GM21717 (cell line): ENCODE results near the gene IPCEF1.
A peak's percentile ranks its signal among the peaks of the same experiment; 100 is the strongest.

Source experiments
- ATAC-seq: cut with Tn5 transposase; IDR thresholded peaks from one replicate; pipeline ENCODE4 v1.9.1; 2021; ENCODE audit warnings: mild to moderate bottlenecking, moderate library complexity; ENCODE audit not compliant: unreplicated experiment

IPCEF1 gene

DNA sequence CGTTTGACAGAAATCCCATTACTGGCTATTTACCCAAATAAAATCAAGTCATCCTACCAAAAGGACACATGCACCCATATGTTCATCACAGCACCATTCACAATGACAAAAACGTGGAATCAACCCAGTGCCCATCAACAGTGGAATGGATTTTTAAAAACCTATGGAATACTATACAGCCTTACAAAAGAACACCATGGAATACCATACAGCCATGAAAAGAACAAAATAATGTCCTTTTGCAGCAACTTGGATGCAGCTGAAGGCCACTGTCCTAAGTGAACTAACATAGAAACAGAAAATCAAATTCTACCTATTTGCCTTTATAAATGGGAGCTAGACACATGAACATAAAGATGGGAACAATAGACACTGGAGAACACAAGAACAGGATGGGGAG is 17.4 kb upstream of the IPCEF1 start:
- ATAC-seq = no peak

DNA sequence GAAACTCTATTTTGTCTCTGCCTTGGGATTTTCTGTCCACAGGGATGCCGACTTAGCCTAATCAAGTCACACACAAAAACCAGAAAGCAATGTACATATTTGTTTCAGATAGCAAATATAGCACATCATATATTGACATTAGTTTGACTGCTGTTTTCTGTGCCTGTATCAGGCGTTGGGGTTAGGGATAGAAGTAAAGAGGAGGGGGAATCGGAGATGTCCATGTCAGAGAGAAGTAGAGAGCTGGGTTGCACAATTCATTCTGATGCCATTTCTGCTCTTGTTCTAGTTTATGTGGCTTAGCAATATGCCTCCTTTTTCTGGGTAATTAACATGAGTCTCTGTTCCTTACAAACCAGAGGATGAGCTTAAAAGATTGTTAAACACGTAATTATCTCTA is 14.7 kb upstream of the IPCEF1 start:
- ATAC-seq = no peak

DNA sequence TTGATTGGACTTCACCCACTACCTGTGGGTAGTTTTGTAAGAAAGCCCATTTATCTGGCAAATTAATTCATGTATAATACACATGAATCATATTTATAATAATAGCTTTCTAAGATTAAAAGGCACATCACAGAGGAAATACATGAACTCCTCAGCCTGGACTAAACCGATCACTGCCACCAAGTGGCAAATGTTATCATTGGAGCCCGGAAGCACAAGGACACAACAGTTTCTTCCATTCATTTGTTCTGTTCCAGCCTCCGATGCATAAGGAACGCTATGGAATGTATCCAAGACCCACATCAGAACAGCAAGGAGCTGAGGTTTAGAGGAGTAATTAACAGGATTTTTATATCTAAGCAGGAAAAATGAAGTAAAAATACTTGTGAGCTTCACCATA is 13.9 kb upstream of the IPCEF1 start:
- ATAC-seq = peak; percentile 68

DNA sequence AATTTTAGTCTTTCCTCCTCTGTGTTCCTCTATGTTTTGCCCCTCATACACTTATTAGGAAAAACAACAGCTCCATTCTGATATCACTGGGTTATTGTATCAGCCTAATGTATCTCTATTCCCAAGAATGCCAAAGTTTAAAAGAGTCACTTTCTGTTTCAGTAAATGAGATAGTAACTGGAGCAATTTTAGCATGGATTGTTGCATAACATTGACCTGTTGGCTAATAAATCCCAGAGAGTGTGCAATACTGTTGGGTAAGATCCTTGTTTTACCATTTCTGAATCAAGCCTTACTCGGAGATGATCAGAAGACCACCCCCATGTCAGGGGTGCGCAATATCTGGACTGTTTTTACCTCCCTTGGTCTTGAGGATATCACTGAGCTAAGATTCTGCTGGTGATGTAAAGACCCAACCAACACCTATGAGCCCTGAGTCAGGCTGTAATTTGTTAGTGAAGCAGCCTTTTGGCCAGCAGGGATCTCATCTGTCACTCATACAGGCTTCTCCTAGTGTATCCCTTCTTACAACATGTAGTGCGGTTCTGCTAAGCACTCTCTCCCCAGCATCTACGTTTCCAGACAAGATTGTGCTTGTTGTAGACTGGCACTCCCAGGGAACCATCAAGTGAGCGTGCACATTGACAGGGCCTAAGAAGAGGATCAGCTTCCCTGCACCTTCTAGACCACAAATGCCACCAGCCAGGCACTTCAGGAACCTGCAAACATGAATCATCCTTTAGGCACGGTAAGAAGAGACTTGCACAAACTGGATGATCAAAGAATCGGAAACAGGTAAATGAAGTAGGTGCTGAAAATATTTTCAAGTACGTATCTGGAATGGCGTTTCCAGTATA is 11.5 kb upstream of the IPCEF1 start:
- no peak for ATAC-seq

DNA sequence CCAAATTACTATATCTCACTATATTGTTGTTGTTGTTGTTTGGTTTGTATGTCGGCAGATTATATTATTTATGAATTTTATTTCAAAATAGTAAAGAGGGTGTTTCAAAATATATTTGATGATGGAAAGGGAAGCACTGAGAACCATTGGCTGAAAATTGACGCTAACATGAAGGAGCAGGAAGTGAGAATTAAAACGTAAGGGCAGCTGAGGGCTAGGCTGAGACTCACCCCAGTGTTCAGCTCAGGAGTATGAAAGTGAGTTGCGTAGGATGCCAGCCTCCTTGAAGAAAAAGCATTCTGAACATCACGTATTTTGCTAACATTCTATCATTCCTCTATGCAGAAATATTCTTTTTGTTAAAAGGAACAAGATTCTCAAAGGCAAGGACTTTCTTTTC is 10.7 kb upstream of the IPCEF1 start:
- ATAC-seq = no peak

DNA sequence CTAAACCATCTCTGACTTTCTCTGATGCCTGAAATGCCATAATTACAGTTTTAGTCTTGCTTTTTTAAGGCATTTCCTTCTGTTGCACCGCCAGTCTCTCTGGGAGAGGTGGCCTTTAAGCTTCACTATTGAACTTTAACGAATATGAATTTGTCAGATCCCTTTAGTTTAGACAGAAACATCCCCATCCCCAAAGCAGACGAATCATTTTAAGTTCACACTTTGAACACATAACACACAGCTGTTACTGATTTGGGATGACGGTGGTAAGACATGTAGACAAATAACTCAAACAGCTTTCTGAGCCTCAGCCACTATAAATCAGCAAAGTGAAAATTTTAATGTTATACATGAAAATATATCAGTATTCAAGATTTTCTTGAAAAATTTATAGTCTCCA is 7.2 kb upstream of the IPCEF1 start:
- ATAC-seq = no peak

DNA sequence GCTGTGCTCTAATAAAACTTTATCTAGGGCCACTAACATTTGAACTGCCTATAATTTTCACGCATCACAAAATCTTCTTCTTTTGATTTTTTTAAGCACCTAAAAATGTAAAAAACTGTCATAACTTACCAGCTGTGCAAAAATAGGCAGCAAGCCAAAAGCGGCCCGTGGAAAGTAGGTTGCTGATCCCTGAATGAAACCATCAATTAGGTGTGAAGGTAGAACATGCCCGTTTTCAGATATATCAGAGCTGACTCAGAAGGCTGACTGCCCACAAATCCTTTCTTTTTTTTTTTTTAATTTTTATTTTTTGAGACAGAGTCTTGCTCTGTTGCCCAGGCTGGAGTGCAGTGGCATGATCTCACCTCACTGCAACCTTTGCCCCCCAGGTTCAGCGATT is 4.9 kb upstream of the IPCEF1 start:
- no peak for ATAC-seq

DNA sequence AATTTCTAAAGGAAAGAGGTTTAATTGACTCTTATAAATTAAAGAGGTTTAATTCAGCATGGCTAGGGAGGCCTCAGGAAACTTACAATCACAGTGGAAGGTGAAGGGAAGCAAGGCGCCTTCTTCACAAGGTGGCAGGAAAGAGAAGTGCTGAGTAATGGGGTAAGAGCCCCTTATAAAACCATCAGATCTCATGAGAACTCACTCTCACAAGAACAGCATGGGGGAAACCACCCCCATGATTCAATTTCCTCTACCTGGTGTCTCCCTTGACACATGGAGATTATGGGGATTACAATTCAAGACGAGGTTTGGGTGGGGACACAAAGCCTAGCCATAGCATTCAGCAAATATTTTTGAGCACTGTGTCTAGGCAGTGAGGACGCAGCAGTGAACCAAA is 3.9 kb upstream of the IPCEF1 start:
- ATAC-seq = no peak

DNA sequence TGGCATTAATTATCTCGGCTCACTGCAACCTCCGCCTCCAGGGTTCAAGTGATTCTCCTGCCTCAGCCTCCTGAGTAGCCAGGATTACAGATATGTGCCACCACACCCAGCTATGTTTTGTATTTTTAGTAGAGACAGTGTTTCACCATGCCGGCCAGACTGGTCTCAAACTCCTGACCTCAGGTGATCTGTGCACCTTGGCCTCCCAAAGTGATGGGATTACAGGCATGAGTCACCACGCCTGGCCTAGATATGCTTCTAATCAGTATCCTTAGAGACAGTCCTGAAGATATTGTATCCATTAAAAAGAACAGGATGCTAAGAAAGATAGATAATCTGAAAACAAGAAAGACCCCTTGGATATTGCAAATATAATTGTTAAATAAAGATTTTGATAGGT is 3.1 kb upstream of the IPCEF1 start:
- ATAC-seq = no peak

DNA sequence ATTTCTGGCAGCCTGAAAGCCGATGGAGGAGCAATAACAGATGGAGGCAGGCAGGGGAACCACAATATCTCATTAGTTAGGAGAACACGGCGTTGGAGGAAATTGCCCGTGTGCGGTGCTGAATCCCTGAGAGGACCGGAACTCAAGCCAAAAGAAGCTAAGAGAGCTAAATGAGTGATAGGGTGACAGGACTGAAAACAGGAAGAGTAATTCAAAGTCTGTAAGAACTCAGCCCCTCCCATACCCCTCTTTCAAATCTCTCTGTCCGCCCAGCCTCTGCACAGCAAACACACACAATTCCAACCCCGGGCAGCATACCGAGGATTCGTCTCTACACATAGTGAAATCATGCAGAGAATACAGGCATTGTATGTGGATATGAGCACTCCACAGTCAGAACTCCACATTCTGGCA is 2.6 kb upstream of the IPCEF1 start:
- ATAC-seq = no peak

DNA sequence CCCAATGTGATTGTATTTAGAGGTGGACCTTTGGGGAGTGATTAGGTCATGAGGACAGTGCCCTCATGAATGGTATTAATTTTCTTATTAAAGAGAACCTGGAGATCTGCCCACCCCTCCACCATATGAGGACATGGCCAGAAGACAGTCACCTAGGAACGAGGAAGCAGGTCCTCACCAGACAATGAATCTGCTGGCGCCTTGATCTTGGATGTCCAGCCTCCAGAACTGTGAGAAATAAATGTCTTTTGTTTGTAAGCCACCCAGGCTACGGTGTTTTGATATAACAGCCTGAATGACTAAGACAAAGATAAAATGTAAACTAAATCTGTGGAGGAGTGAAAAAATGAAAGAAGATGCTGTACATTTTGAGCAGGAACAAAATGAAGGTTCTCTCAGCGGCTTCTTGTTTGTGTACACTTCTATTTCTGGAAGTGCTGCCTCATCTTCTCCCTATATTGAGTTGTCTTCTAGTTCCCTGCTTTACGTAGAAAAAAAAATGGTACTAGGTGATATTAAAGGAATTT is 1.5 kb upstream of the IPCEF1 start:
- ATAC-seq = no peak

DNA sequence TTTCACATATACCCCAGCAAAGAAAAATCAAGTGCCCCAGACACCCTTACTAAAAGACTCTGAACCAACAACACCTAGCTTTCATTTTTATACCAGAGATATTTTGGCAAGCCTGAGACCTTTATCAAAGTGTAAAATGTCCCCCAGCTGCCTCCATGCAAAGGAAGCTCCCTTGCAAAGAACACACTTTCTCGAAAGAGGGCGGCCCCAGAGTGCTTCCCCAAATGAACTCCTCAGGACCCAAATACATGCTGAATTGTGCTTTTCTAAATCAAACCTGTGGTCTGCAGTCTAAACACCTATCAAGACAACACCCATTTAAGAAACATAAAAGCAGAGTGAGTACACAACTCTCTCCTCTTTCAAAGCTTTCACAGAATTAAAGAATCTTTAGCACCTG is 490 bp downstream of the IPCEF1 start:
- no peak for ATAC-seq

DNA sequence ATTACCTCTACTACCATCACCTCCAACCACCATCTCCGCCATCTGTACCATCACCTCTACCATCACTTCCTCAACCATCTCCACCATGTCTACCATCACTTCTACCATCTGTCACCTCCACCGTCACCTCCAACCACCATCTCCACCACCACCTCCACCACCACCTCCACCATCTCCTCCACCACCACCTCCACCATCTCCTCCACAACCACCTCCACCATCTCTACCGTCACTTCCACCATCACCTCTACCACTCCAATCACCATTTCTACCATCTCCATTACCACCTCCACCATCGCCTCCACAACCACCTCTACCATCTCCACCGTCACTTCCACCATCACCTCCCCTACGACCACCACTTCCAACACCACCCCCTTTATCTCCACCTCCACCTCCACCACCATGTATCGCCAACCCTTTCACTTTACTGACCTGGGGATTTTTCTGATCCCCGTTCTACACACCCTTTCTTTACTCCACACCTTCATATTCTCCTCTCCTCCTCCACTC is 2.3 kb downstream of the IPCEF1 start:
- ATAC-seq = no peak

DNA sequence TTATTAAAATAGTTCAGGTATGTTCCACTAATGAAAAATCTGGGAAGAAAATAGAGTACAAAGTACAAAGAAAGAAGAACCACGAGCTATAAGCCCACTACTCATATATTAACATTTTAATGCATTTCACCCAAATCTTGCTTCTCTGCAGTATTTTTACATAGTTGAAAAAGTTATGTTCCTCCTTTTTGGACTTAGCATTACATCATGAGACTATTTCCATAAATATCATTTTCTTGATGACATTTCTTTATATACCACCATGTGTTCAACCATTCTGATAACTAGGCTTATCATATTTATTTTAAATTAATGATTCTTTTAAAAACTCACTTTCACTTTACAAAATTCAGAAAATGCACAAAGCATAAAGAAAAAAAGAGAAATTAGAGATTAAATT is 3.0 kb downstream of the IPCEF1 start:
- no peak for ATAC-seq

DNA sequence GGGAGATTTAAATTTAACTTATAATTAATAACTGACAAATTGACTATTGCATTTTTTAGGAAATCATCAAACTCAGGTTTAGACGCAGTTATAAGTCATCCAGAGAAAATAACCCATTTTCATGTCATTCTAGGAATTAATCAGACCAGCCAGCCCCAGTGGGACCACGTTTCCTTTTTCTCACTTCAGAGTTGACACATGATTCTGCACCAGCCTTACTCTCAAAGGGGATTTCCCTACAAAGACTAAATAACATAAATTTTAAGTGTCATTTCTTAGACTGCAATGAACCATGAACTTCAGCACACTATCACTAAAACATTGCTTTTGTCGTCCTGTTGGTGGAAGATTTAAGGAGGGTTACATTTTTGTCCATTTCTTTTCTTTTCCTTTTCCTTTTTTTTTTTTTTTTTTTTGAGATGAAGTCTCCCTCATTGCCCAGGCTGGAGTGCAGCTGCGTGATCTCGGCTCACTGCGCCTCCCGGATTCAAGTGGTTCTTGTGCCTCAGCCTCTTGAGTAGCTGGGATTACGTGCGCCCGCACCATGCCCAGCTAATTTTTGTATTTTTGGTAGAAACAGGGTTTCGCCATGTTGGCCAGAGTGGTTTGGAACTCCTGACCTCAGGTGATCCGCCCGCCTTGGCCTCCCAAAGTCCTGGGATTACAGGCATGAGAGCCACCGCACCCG is 3.6 kb downstream of the IPCEF1 start:
- ATAC-seq = peak; percentile 60

DNA sequence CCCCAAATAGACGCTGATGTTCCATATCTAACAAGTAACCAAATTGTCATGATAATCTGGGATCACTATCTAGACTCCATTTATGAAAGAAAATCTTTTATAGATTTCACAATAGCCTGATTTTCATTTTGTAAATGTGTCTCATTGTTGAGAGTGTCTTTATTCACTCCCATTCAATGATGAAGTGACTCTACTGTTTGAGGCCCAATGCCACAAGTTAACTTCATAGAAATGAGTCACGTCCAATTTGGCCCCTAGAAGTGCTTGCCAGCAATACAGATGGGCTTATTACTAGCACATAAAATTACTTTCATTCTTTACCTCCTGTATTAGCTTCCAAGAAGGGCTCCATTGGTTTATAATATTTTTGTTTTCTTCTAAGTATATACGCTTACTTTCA is 6.3 kb downstream of the IPCEF1 start:
- no peak for ATAC-seq

DNA sequence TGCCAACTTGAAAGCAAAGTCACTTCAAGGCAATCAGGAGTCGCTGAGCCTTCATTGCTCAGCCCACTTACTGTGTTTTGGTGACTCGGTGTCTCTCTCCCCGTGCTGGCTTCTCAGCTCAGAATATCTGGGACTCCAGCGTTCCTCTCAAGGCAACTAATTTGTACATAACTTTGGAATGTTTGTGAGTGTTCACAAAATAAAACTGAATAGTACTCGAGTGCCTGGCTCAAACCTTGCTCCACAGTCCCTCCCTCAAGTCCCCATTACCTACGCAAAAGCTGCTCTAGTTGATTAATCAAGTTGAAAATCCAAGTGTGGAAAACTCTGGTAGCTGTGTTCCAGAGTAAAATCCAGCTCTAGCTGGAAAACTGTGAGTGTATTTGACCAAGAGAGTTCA is 8.6 kb downstream of the IPCEF1 start:
- ATAC-seq = no peak

DNA sequence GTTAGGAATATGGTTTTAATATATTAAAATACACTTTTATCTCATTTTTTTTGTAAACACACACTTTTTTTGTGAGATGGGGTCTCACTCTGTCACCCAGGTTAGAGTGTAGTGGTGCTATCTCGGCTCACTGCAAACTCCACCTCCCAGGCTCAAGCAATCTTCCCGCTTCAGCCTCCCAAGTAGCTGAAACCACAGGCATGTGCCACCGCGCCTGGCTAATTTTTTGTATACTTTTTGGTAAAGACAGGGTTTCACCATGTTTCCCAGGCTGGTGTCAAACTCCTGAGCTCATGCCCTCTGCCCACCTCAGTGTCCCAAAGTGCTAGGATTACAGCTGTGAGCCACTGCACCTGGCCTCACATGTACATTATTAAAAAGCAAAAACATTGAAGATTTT is 10.8 kb downstream of the IPCEF1 start:
- ATAC-seq = no peak

DNA sequence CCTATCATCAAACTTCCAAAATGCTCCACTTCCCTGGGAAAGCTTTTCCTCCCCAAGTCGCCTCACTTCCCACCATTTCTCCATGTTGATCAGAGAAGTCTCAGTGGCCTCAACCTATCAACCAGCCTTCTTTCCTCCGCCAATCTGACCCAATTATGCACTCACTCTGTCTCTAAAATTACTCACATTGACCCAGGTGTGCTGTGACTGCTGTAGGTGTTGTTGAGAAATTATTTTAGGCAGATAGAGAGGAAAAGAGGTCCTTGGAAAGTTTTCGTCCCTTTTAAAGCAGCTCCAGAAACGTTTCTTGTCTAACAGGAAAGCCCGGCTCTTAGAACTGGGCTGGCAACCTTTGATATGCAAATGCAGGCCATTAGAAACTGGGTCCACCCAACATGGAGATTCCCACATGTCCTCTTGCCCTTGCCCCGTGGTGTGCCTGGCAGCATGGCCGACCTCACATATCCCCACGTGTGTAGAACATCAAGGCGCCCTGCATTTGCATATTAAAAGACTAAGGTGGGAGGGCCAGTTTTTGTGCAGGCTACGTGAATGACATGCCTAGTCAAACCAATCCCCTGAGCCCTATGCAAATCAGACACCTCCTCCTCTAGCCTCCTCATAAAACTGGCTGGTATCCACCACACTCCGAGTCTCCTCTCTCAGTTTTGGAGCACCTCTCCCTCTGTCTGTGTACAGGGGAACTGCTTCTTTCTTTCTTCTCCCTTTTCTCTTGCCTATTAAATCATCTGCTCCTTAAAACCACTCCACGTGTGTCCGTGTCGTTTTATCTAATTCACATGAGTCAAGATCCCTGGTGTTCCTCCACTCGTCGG is 12.9 kb downstream of the IPCEF1 start:
- no peak for ATAC-seq

DNA sequence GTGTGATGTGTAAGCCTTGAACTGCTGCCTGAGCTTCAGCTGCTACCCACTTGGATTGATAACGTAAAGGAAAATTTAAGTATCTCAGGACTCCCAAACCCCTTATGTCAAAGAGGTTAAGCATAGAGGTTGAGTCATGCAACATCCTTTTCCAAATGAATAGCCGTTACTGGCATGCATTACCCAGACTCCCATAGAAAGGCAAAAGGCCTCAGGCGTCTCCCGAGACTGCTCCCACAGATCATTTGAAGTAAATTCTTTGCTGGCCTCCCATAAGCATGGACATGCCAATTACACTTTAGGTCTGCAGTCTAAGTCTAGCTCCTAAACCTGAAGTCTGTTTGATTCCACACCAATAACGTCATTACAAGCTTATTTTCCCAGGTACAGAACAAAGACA is 14.7 kb downstream of the IPCEF1 start:
- ATAC-seq = no peak

DNA sequence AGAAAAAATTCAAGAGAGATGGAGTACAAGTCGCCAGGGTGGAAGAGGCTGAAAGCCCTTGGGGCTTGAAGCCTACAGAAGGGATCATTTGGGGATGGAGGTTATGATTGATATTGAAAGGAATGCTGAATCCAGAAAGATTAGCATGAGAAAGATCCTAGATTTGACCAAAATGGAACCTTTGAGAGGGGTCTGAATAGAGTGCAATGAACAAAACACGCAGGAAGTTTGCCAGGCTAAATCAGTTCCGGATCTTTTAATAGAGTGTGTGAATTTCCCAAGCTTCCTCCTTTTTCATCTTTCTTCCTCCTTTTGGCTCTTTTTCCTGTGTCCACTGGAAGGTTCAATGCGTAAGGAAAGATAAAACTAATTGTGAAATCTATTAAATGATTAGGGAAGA is 15.3 kb downstream of the IPCEF1 start:
- no peak for ATAC-seq
